Fibroblast of lung (primary cell): ENCODE measurements around the gene JAG1.

Source experiments
- CTCF ChIP-seq, 2 donors: IDR thresholded peaks in 1 of 2; conservative IDR thresholded peaks in 1 of 2; 1 replicate in 1 of 2; 2 replicates in 1 of 2; pipeline ENCODE4 v1.5.1; 2011 to 2012; ENCODE audit warnings: low read length in 2 of 2, control low read depth in 1 of 2, inconsistent platforms in 1 of 2, low read depth in 1 of 2, mild to moderate bottlenecking in 1 of 2
- EZH2 ChIP-seq: IDR thresholded peaks from 2 replicates; pipeline ENCODE4 v1.5.1; 2012; ENCODE audit warnings: low read length, control low read depth, mild to moderate bottlenecking; ENCODE audit errors: missing control alignments

DNA sequence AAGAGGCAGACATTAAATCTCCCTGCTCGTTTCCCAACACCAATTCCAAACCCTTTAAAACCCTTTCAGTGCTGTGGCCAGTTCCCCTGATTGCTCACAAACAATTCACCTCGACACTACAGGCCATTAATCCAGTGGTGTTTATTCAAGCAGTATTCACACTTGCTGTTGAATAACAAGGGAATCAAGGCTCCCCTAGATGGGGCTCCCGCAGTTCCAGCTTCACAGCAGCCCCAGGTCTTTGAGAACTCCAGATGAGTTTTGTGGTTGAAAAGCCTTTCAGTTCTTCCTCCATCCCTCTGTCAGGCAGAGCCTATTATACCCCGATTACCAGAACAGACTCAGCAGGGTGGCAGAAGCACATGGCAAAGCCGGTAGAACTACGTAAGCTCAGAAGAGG is 36.2 kb downstream of the JAG1 start:
- TF ChIP-seq CTCF (conservative IDR thresholded peaks at IDR 0.05 in 1 of 2, IDR thresholded peaks at IDR 0.05 in 1 of 2; ENCODE audit: low read depth in 1 of 2, low read length in 2 of 2): no peak
- TF ChIP-seq EZH2: no peak
